HUES64 (cell line): ENCODE measurements around the gene MSL1.

Experiments used
- H3K27ac ChIP-seq: 2 replicates; pipeline ENCODE4 v1.7.0; 2013; ENCODE audit warnings: low read depth, low read length, inconsistent platforms
- H3K27me3 ChIP-seq: 2 replicates; pipeline ENCODE4 v1.6.1; 2013; ENCODE audit warnings: mild to moderate bottlenecking, low read length; ENCODE audit not compliant: insufficient read depth
- H3K36me3 ChIP-seq: 2 replicates; pipeline ENCODE4 v1.6.1; 2013; ENCODE audit warnings: mild to moderate bottlenecking, low read length; ENCODE audit not compliant: insufficient read depth
- H3K4me1 ChIP-seq: 2 replicates; pipeline ENCODE4 v1.6.1; 2013; ENCODE audit warnings: mild to moderate bottlenecking, low read length, moderate library complexity; ENCODE audit not compliant: insufficient read depth
- H3K4me3 ChIP-seq: 2 replicates; pipeline ENCODE4 v1.5.1; 2013; ENCODE audit warnings: mild to moderate bottlenecking, low read length, moderate library complexity
- H3K9ac ChIP-seq: 2 replicates; pipeline ENCODE4 v1.6.1; 2013; ENCODE audit warnings: mild to moderate bottlenecking, low read depth, low read length
- H3K9me3 ChIP-seq: 2 replicates; pipeline ENCODE4 v1.6.1; 2013; ENCODE audit warnings: low read depth, low read length; ENCODE audit not compliant: insufficient read depth
- WGBS: fragments of 150-250, 120-280 bp; methylation state at CpG from one replicate; pipeline ENCODE4 v1.1.7; 2013; ENCODE audit warnings: missing lambda C conversion rate; 5-methylcytosine and 5-hydroxymethylcytosine counted together

MSL1 gene

DNA sequence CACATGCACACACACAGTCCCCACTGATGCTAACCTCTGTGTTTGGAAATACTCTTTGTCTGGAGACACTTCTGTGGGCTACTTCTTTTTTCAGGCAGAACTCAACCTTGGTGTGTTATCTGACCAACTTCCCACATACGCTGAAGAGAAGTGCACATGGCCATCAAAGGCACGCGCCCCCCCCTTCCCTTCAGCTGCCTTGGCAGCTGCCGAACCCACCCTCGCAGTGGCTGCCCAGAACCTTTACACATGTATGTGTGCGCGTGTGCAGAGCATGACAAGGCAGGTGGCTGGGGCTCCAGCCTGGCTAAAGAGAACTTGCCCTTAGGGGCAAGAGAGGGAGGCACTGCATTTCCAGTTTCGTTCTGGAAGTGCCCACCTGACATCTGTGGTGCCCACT is 59.4 kb downstream of the MSL1 start:
- H3K27ac ChIP-seq, result no peak overlapping the region
- no peak overlapping the region for H3K9ac ChIP-seq
- WGBS, result 95% methylated on average over 8 of the region's 8 CpGs
- no peaks in the 10 kb centered on the region for H3K27me3 ChIP-seq
- peaks cover 8% of the 10 kb centered on the region for H3K36me3 ChIP-seq
- H3K4me3 ChIP-seq, result no peak overlapping the region
- no peaks in the 10 kb centered on the region for H3K9me3 ChIP-seq
- peaks cover 14% of the 10 kb centered on the region for H3K4me1 ChIP-seq

DNA sequence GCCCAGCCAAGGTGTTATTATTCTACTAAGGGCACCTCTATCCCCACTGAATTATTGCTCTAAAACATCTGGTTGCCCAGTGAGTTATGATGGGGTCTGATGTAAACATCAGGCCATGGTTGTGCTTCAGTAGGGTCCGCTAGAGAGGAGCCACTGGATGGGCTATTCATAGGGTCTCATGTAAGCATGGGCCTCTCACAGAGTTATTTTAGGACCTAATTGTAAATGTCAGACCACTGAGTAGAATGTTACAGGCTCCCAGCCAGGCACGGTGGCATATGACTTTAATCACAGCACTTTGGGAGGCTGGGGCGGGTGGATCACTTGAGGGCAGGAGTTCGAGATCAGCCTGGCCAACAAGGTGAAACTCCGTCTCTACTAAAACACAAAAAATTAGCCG is 60.8 kb downstream of the MSL1 start:
- no peaks in the 10 kb centered on the region for H3K9me3 ChIP-seq
- WGBS, result 94% methylated on average over 6 of the region's 6 CpGs
- H3K4me3 ChIP-seq, result no peak overlapping the region
- H3K9ac ChIP-seq, result no peak overlapping the region
- H3K27me3 ChIP-seq, result no peaks in the 10 kb centered on the region
- H3K36me3 ChIP-seq, result no peaks in the 10 kb centered on the region
- no peak overlapping the region for H3K27ac ChIP-seq
- H3K4me1 ChIP-seq, result peaks cover 7% of the 10 kb centered on the region; the same call in 1 of the 2 replicates
